Coronary artery (tissue), 2 donors: Measurements from ENCODE around the gene SUSD6.

Experiments
- DNase-seq: peaks from one replicate; pipeline ENCODE4 v3.0.0-alpha.2; 2017; ENCODE audit warnings: low spot score
- H3K27ac ChIP-seq, 2 donors: fragments of 200-600 bp; sonication (generic); one replicate each; pipeline ENCODE4 v1.5.1; 2016 to 2019
- H3K4me3 ChIP-seq: fragments of 200-600 bp; sonication (generic); 2 replicates; pipeline ENCODE4 v1.5.1; 2016; ENCODE audit warnings: mild to moderate bottlenecking, moderate library complexity
- TF ChIP-seq, protein P1 (sequence below): fragments of 200-600 bp; sonication (generic); IDR thresholded peaks from one replicate; pipeline ENCODE4 v1.5.1; 2019; ENCODE audit warnings: antibody characterized with exemption

SUSD6 gene

DNA sequence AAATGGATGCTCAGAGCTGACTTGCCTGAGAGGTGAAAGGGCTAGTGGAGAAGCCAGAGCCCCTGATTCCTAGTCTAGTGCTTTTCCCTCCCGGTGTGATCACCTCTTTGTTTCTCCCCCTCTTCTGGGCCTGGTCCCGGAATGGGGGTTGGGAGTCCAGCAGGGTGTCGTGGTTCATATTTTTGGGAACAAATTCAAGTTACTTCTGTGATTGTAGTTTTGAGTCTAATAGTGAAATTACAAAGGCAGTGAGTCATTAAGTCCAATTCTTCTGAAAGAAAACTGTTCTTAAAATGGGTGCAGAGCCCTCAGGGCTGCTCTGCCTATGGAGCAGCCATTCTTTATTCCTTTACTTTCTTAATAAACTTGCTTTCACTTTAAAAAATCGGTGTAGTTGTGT, 7.6 kb downstream of the SUSD6 start:
- no peak overlapping the region for H3K4me3 ChIP-seq
- TF ChIP-seq, protein P1, sequence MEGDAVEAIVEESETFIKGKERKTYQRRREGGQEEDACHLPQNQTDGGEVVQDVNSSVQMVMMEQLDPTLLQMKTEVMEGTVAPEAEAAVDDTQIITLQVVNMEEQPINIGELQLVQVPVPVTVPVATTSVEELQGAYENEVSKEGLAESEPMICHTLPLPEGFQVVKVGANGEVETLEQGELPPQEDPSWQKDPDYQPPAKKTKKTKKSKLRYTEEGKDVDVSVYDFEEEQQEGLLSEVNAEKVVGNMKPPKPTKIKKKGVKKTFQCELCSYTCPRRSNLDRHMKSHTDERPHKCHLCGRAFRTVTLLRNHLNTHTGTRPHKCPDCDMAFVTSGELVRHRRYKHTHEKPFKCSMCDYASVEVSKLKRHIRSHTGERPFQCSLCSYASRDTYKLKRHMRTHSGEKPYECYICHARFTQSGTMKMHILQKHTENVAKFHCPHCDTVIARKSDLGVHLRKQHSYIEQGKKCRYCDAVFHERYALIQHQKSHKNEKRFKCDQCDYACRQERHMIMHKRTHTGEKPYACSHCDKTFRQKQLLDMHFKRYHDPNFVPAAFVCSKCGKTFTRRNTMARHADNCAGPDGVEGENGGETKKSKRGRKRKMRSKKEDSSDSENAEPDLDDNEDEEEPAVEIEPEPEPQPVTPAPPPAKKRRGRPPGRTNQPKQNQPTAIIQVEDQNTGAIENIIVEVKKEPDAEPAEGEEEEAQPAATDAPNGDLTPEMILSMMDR = no peak
- DNase-seq = no peak
- peak overlapping the region in 1 of 2 donors; percentile 21 for H3K27ac ChIP-seq

DNA sequence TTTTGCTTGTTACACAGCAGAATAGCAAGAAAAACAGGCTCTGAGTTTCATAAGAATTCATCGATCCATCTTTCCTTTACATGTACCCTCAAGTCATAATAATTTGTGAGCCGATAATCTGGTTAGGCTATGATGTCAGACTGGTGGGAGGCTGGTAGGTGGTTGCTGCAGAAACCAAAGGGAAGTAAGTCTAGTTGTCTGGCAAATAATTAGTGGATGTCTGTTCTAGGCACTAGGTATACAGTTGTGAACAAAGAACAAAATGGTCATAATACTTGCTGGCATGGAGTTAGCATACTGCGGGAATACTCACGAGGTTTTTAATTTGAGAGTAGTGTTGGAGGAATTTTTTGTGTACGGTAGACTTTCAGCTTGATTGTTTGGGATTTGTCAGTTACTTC, 8.8 kb downstream of the SUSD6 start:
- Histone ChIP-seq H3K27ac (peak overlapping the region in 1 of 2 donors; percentile 39), H3K4me3 (no peak overlapping the region)
- DNase-seq = no peak
- TF ChIP-seq, protein P1 = no peak

DNA sequence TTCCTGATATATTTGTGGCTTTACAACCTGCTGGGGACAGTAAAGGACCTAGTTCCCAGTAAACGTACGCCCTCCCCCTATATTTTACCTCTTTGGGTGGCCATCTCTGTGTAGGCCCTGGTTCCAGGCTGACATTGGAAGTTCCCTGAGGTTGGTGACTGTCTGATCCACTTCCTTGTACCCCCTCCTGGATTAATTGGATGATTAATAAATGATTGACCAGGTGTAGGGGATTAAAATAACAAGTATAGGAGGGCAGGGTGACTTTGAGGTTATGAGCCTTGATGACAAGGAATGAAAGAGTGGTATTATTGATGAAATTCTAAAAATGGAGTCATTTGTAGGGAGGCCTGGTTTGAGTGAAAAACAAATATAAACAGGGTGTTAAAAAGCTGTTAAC, 9.6 kb downstream of the SUSD6 start:
- no peak for DNase-seq
- Histone ChIP-seq H3K27ac (no peak overlapping the region), H3K4me3 (no peak overlapping the region)
- TF ChIP-seq, protein P1 = no peak

DNA sequence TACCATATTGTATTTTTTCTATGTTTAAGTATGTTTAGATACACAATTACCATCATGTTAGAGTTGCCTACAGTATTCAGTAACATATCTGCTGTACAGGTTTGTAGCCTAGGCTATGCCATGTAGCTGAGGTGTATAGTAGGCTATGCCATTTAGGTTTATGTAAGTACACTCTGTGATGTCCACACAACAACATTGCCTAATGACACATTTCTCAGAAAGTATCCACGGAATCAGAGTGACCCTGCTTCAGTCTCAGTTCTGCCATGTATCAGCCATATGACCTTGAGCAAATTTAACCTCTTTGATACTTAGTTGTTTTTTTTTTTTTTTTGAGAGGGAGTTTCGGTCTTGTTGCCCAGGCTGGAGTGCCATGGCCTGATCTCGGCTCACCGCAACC, 12.7 kb downstream of the SUSD6 start:
- DNase-seq = no peak
- Histone ChIP-seq H3K27ac (no peak overlapping the region), H3K4me3 (no peak overlapping the region)
- TF ChIP-seq, protein P1 = no peak

DNA sequence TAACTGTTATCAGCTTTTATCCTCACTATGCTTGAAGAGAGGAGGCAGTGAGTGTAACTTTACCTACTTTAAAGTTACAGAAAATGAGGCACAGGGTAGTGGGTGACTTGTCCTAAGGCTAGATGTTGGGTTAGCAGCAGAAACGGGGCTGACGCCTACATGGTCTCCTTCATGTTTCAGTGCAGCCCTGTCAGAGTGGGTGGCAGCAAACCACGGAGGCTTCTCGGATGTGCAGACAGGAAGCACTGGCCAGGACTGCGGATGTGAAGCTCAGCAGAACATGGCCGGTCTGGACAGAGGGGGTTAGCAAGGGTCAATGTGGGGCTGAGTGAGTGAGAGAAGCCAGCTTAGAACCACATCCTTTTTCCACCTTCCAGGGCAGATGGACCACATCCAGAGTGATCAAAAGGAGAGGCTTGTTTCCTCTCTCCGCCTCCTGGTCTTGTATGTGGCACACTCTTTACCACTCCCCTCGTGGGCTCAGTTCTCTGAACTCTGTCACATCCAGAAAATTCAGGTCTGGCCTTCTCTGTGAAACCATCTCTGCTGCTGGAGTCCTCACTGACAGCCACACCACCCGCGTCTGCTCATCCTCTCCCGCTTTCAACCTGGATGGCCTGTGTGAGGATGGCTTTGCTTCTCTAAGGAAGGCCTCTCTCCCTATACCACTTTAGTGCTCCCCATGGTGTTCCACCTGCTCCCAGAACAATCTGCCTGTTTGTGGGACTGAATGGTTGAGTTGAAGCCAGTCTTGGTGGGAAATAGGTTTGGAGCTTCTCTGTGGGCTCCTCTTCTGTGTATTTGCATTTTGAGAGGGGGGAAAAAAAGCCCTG, 14.1 kb downstream of the SUSD6 start:
- Histone ChIP-seq H3K27ac (peak overlapping the region in 1 of 2 donors; percentile 27), H3K4me3 (peak overlapping the region; percentile 41)
- no peak for DNase-seq
- TF ChIP-seq, protein P1 = no peak

DNA sequence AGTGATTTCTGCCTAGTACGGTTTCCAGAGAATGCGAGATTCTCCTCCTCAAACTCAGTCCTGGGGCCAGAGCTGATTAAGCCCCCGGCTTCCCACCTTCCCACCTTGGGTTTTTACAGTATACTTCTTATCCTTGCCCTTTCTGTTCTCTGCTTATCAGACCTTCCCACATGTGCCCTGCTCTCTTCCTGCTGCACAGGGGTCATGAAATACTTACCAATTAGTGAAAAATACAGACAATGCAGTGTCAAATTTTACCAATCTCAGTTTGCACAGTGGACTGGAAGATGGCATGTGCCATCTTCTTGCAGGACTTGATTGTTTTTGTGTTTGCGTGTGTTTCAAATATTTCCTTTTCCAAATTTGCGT, 14.7 kb downstream of the SUSD6 start:
- no peak for DNase-seq
- H3K27ac ChIP-seq = peak overlapping the region in 1 of 2 donors; percentile 27
- TF ChIP-seq, protein P1 = no peak

More for the DNA sequence above, 14.7 kb downstream of the SUSD6 start:
- H3K4me3 ChIP-seq = no peak overlapping the region
